HepG2 (cell line): ENCODE data around the gene DAB1. TPM values are rescaled to one million over a fixed set of nuclear protein-coding genes. Genes with fewer than 3 reads are reported as not detected.
A peak's percentile ranks its signal among the peaks of the same experiment; 100 is the strongest.

Experiments
- ATAC-seq: fragments of 200-7000 bp; cut with Tn5 transposase; 3 replicates; pipeline ENCODE4 v1.9.1; 2020; ENCODE audit warnings: mild to moderate bottlenecking, moderate library complexity
- BruUV-seq: library from RNA; stranded (reverse); fragments of 400-500 nt; replicated peaks from 2 replicates; lab custom pipeline; 2021; lab: Mats Ljungman, UMichigan
- CTCF ChIA-PET: fragments of 300-600 bp; formaldehyde crosslinking; extraction: SDS; loops from one replicate; lab custom pipeline; 2021; ENCODE audit warnings: low total read pairs, inconsistent platforms, low intra/inter-chr PET ratio; lab: Yijun Ruan, JAX
- POLR2A ChIA-PET: fragments of 350-600 bp; sonication (Branson Sonifier 250); formaldehyde crosslinking; loops from one replicate; lab custom pipeline; 2020; ENCODE audit warnings: antibody characterized with exemption, inconsistent platforms; lab: Yijun Ruan, JAX
- DNase-seq: peaks from one replicate; pipeline ENCODE4 v3.0.0-alpha.2; 2015; ENCODE audit warnings: low spot score
- FAIRE-seq: peaks from 3 replicates; lab custom pipeline; 2011; peaks lifted over from hg19 to GRCh38; lab: Jason Lieb, UNC
- H2AFZ ChIP-seq: one replicate; pipeline ENCODE4 v1.6.1; 2011; ENCODE audit warnings: low read length, inconsistent platforms
- H3K27ac ChIP-seq: fragments of 300-600 bp; 3 replicates; pipeline ENCODE4 v1.8.0; 2011; ENCODE audit warnings: mixed run types, mild to moderate bottlenecking, mixed read lengths, low read length, inconsistent platforms; ENCODE audit not compliant: insufficient read depth; ENCODE audit errors: extremely low read length
- H3K27me3 ChIP-seq, 2 experiments: fragments of 200-600 bp in 1 of 2; 2 replicates in 1 of 2; 3 replicates in 1 of 2; pipeline versions ENCODE4 v1.6.0 to v1.8.0; 2011; ENCODE audit warnings: low read length in 2 of 2, mild to moderate bottlenecking in 2 of 2, moderate library complexity in 2 of 2, inconsistent platforms in 1 of 2; ENCODE audit not compliant: insufficient read depth in 2 of 2, control insufficient read depth in 1 of 2
- H3K36me3 ChIP-seq, 2 experiments: fragments of 200-600 bp in 1 of 2; replicated peaks in 1 of 2; 2 replicates in 1 of 2; 3 replicates in 1 of 2; pipeline versions ENCODE4 v1.5.1 to v1.8.0; 2011; ENCODE audit warnings: low read length in 2 of 2, inconsistent platforms in 1 of 2; ENCODE audit not compliant: insufficient read depth in 2 of 2, control insufficient read depth in 1 of 2
- H3K4me1 ChIP-seq: 2 replicates; pipeline ENCODE4 v1.5.1; 2012; ENCODE audit warnings: low read length, inconsistent platforms; ENCODE audit not compliant: insufficient read depth
- H3K4me2 ChIP-seq: 2 replicates; pipeline ENCODE4 v1.6.0; 2011; ENCODE audit warnings: low read depth, low read length, inconsistent platforms
- H3K4me3 ChIP-seq, 3 experiments: fragments of 200-600 bp in 1 of 3; sonication (generic), shearing (Covaris generic) in 1 of 3; replicated peaks in 1 of 3; 2 replicates each; pipeline ENCODE4 v1.5.1; 2011 to 2016; ENCODE audit warnings: low read length in 3 of 3, inconsistent platforms in 2 of 3, low read depth in 2 of 3, mild to moderate bottlenecking in 2 of 3, control low read depth in 1 of 3, mixed read lengths in 1 of 3; ENCODE audit not compliant: insufficient read depth in 1 of 3
- H3K79me2 ChIP-seq: one replicate; pipeline ENCODE4 v1.6.1; 2011; ENCODE audit warnings: low read length, inconsistent platforms; ENCODE audit not compliant: insufficient read depth
- H3K9ac ChIP-seq: 2 replicates; pipeline ENCODE4 v1.6.0; 2011; ENCODE audit warnings: mild to moderate bottlenecking, low read depth, low read length, inconsistent platforms; ENCODE audit not compliant: insufficient read depth
- H3K9me3 ChIP-seq: 2 replicates; pipeline ENCODE4 v1.5.1; 2012; ENCODE audit warnings: mild to moderate bottlenecking, low read length
- H4K20me1 ChIP-seq: 2 replicates; pipeline ENCODE4 v1.6.0; 2011; ENCODE audit warnings: inconsistent platforms, mild to moderate bottlenecking, low read length, moderate library complexity; ENCODE audit not compliant: insufficient read depth
- ESRRA ChIP-seq: sonication (generic); formaldehyde crosslinking; IDR thresholded peaks from 2 replicates; pipeline ENCODE4 v1.5.1; 2020; ENCODE audit warnings: mild to moderate bottlenecking, low read depth, missing genetic modification reagents
- KLF12 ChIP-seq: sonication (generic); formaldehyde crosslinking; IDR thresholded peaks from 2 replicates; pipeline ENCODE4 v1.4.0; 2020; ENCODE audit warnings: missing genetic modification reagents, borderline replicate concordance
- MEIS1 ChIP-seq: sonication (generic); formaldehyde crosslinking; IDR thresholded peaks from 2 replicates; pipeline ENCODE4 v1.9.0; 2021; ENCODE audit warnings: mild to moderate bottlenecking, missing genetic modification reagents, moderate library complexity, borderline replicate concordance
- SALL2 ChIP-seq: sonication (generic); formaldehyde crosslinking; IDR thresholded peaks from 2 replicates; pipeline ENCODE4 v1.8.1; 2023; ENCODE audit warnings: mild to moderate bottlenecking, missing genetic modification reagents, inconsistent platforms
- SMYD3 ChIP-seq: sonication (generic); formaldehyde crosslinking; IDR thresholded peaks from 2 replicates; pipeline ENCODE4 v1.8.1; 2023; ENCODE audit warnings: mild to moderate bottlenecking, missing genetic modification reagents
- SNAPC2 ChIP-seq: sonication (generic); formaldehyde crosslinking; IDR thresholded peaks from 2 replicates; pipeline ENCODE4 v1.8.1; 2022; ENCODE audit warnings: mild to moderate bottlenecking, missing genetic modification reagents
- TSC22D2 ChIP-seq: sonication (generic); formaldehyde crosslinking; IDR thresholded peaks from 2 replicates; pipeline ENCODE4 v1.5.1; 2020; ENCODE audit warnings: missing genetic modification reagents, mild to moderate bottlenecking, borderline replicate concordance
- ZBTB4 ChIP-seq: sonication (generic); formaldehyde crosslinking; IDR thresholded peaks from 2 replicates; pipeline ENCODE4 v1.4.0; 2020; ENCODE audit warnings: missing genetic modification reagents, mild to moderate bottlenecking, borderline replicate concordance
- ZBTB7A ChIP-seq: sonication (generic); formaldehyde crosslinking; IDR thresholded peaks from 2 replicates; pipeline ENCODE4 v1.8.0; 2022; ENCODE audit warnings: mild to moderate bottlenecking, missing genetic modification reagents
- ZFX ChIP-seq: sonication (generic); formaldehyde crosslinking; IDR thresholded peaks from 2 replicates; pipeline ENCODE4 v1.4.0; 2020; ENCODE audit warnings: mild to moderate bottlenecking, low read depth, missing genetic modification reagents, moderate library complexity
- ZNF224 ChIP-seq: sonication (generic); formaldehyde crosslinking; IDR thresholded peaks from 2 replicates; pipeline ENCODE4 v1.5.0; 2020; ENCODE audit warnings: mild to moderate bottlenecking, missing genetic modification reagents
- ZNF557 ChIP-seq: sonication (generic); formaldehyde crosslinking; IDR thresholded peaks from 2 replicates; pipeline ENCODE4 v1.4.0; 2020; ENCODE audit warnings: missing genetic modification reagents
- WGBS: methylation state at CpG from one replicate; pipeline ENCODE4 v1.1.6; 2017; ENCODE audit warnings: low lambda C conversion rate; 5-methylcytosine and 5-hydroxymethylcytosine counted together
- in situ Hi-C: cut with HindIII; loops from 2 replicates; pipeline ENCODE4 v1.10.0; 2017; ENCODE audit warnings: low pct_unique_long_range_greater_than_20kb; ENCODE audit not compliant: extremely low pct_ligation_motif_present
- intact Hi-C: fragments of 100-400 bp; cut with micrococcal nuclease; formaldehyde crosslinking; loops from one replicate; pipeline ENCODE4 v1.10.0; 2022; ENCODE audit not compliant: unreplicated experiment
- polyA plus RNA-seq, 8 experiments: library from polyadenylated mRNA; depleted of rRNA in 3 of 8; stranded (reverse) in 7 of 8; unstranded in 1 of 8; fragments of >200 nt; fragmentation: Illumina TruSeq in 4 of 8; extraction: Trizol in 4 of 8; gene quantifications; 2 replicates each; pipeline versions ENCODE4 v1.2.1 to v1.2.3, GENCODE V29; 2011 to 2016; ENCODE audit warnings: low read depth in 4 of 8, missing spikeins in 1 of 8, mixed read lengths in 1 of 8; ENCODE audit not compliant: insufficient read depth in 1 of 8
- total RNA-seq, 5 experiments: library from RNA; depleted of rRNA; stranded (reverse); fragments of >200 nt; fragmentation: Illumina TruSeq; extraction: Trizol; gene quantifications; 2 replicates each; pipeline ENCODE4 v1.2.3, GENCODE V29; 2016; ENCODE audit warnings: low read depth in 1 of 5
- TF ChIP-seq, protein P1 (sequence below), 2 experiments: fragments of 450-650 bp in 1 of 2; sonication (generic) in 1 of 2; formaldehyde crosslinking; IDR thresholded peaks; 2 replicates each; pipeline versions ENCODE4 v1.5.0 to v1.8.0; 2020 to 2022; ENCODE audit warnings: mild to moderate bottlenecking in 1 of 2, missing genetic modification reagents in 1 of 2
- TF ChIP-seq, protein P2 (sequence below): sonication (generic); formaldehyde crosslinking; IDR thresholded peaks from 2 replicates; pipeline ENCODE4 v1.5.1; 2020; ENCODE audit warnings: missing genetic modification reagents, mild to moderate bottlenecking, borderline replicate concordance

The DAB1 gene
- total and polyA plus RNA-seq, 2 of the 13 experiments (the other 11 are each of a cell fraction or from before 2014, with no cell fraction given) = 0.04 to 0.13 TPM

DNA sequence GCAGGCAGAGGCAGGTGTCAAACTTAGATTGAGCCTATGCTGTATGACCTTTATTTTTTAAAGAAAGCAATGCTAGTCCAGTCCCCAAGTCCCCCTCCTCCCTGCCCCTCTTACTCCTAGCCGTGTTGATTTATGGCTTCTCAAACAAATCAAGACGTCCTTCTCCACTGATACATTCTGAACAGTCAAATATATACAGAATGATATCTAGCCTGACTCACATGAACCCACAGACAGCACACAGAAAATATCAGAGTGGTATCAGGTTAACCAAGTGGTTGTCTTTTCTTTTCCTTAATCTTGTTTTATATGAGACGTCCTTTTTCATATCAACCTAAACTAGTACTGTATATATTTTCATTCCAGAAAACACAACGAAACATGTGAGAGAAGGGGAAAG is 13.4 kb downstream of the DAB1 start (continued):
- TF ChIP-seq, protein P1, sequence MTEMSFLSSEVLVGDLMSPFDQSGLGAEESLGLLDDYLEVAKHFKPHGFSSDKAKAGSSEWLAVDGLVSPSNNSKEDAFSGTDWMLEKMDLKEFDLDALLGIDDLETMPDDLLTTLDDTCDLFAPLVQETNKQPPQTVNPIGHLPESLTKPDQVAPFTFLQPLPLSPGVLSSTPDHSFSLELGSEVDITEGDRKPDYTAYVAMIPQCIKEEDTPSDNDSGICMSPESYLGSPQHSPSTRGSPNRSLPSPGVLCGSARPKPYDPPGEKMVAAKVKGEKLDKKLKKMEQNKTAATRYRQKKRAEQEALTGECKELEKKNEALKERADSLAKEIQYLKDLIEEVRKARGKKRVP (CRISPR knock-in tag; IDR thresholded peaks at IDR 0.05) = no peak
- no peak for TF ChIP-seq ESRRA

GRCh38 chr1:57407928-57408327 is 15.9 kb downstream of the DAB1 start:
- Histone ChIP-seq H3K27ac (no peak overlapping the region), H4K20me1 (no peaks in the 10 kb centered on the region), H2AFZ (no peak overlapping the region), H3K27me3 (no peaks in the 10 kb centered on the region; a peak in 1 of 5 replicates), H3K9me3 (0 out of 2 replicates have a peak, but pooled peaks cover 3% of the 10 kb centered on the region), H3K4me1 (peaks cover 23% of the 10 kb centered on the region), H3K79me2 (no peaks in the 10 kb centered on the region), H3K4me3 (no peak overlapping the region), H3K9ac (no peak overlapping the region), H3K4me2 (no peak overlapping the region), H3K36me3 (no peaks in the 10 kb centered on the region)
- TF ChIP-seq SMYD3 = no peak
- TF ChIP-seq TSC22D2 (CRISPR knock-in tag) = no peak
- no peak for TF ChIP-seq MEIS1
- no peak for TF ChIP-seq ZNF557
- TF ChIP-seq ZBTB7A (CRISPR knock-in tag) = no peak
- TF ChIP-seq ZFX (CRISPR knock-in tag) = no peak
- TF ChIP-seq, protein P2, sequence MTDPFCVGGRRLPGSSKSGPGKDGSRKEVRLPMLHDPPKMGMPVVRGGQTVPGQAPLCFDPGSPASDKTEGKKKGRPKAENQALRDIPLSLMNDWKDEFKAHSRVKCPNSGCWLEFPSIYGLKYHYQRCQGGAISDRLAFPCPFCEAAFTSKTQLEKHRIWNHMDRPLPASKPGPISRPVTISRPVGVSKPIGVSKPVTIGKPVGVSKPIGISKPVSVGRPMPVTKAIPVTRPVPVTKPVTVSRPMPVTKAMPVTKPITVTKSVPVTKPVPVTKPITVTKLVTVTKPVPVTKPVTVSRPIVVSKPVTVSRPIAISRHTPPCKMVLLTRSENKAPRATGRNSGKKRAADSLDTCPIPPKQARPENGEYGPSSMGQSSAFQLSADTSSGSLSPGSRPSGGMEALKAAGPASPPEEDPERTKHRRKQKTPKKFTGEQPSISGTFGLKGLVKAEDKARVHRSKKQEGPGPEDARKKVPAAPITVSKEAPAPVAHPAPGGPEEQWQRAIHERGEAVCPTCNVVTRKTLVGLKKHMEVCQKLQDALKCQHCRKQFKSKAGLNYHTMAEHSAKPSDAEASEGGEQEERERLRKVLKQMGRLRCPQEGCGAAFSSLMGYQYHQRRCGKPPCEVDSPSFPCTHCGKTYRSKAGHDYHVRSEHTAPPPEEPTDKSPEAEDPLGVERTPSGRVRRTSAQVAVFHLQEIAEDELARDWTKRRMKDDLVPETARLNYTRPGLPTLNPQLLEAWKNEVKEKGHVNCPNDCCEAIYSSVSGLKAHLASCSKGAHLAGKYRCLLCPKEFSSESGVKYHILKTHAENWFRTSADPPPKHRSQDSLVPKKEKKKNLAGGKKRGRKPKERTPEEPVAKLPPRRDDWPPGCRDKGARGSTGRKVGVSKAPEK (CRISPR knock-in tag) = no peak
- TF ChIP-seq ZBTB4 (CRISPR knock-in tag) = no peak
- TF ChIP-seq SALL2 (CRISPR knock-in tag) = no peak
- TF ChIP-seq KLF12 (CRISPR knock-in tag) = no peak
- no peak for TF ChIP-seq SNAPC2 (CRISPR knock-in tag)
- no peak for TF ChIP-seq ZNF224 (CRISPR knock-in tag)
- 0% methylated on average over 4 of the region's 4 CpGs for WGBS
- ChIA-PET CTCF (no interaction called here), POLR2A (no interaction called here)
- BruUV-seq = no TSS peak
- ATAC-seq (peak; percentile 57; the same call in 1 of the 3 replicates), FAIRE-seq (no peak), DNase-seq (no peak)
- intact Hi-C loops (no loop called here), in situ Hi-C loops (no loop called here)
